Stimulated activated CD8-positive, alpha-beta memory T cell treated with anti-CD3 and anti-CD28 coated beads, Interleukin-4, amount 100 ng/mL, for 24 hours (primary cell): ENCODE results near the gene FAM20C.

Experiments used
- DNase-seq: peaks from one replicate; pipeline ENCODE4 v3.0.0-alpha.2; 2020; ENCODE audit warnings: low read depth

FAM20C gene

GRCh38 chr7:245574-246295 lies 53.4 kb downstream of the FAM20C start:
- no peak for DNase-seq

GRCh38 chr7:246451-246850 lies 54.1 kb downstream of the FAM20C start:
- no peak for DNase-seq

- no peak for DNase-seq
Observed at GRCh38 chr7:247181-247580, 54.8 kb downstream of the FAM20C start.

- no peak for DNase-seq
Observed at GRCh38 chr7:247636-248035, 55.3 kb downstream of the FAM20C start.

- no peak for DNase-seq
Observed at GRCh38 chr7:248732-249435, 56.5 kb downstream of the FAM20C start.

- no peak for DNase-seq
Observed at GRCh38 chr7:249989-250388, 57.6 kb downstream of the FAM20C start.

GRCh38 chr7:250523-250922 lies 58.2 kb downstream of the FAM20C start:
- DNase-seq, result no peak

GRCh38 chr7:251005-251404 lies 58.6 kb downstream of the FAM20C start:
- DNase-seq, result no peak

- DNase-seq, result no peak
Observed at GRCh38 chr7:251446-252175, 59.2 kb downstream of the FAM20C start.

GRCh38 chr7:252216-252965 lies 60.0 kb downstream of the FAM20C start:
- no peak for DNase-seq

GRCh38 chr7:252981-253380 lies 60.6 kb downstream of the FAM20C start:
- no peak for DNase-seq

- DNase-seq, result no peak
Observed at GRCh38 chr7:253581-254336, 61.4 kb downstream of the FAM20C start.

GRCh38 chr7:254337-255037 lies 62.1 kb downstream of the FAM20C start:
- no peak for DNase-seq

GRCh38 chr7:255038-255435 lies 62.7 kb downstream of the FAM20C start:
- no peak for DNase-seq

GRCh38 chr7:255721-256361 lies 63.5 kb downstream of the FAM20C start:
- no peak for DNase-seq

- no peak for DNase-seq
Observed at GRCh38 chr7:256461-256940, 64.1 kb downstream of the FAM20C start.

- no peak for DNase-seq
Observed at GRCh38 chr7:256981-257646, 64.7 kb downstream of the FAM20C start.

GRCh38 chr7:257647-257992 lies 65.2 kb downstream of the FAM20C start:
- DNase-seq, result no peak

- DNase-seq, result no peak
Observed at GRCh38 chr7:258476-259190, 66.3 kb downstream of the FAM20C start.
